UCSD-AML1 (cell line): ENCODE results near the gene IFNL3.

Experiments used
- DNase-seq: peaks from one replicate; lab custom pipeline; 2025; ENCODE audit not compliant: unreplicated experiment; lab: John Stamatoyannopoulos, UW

Gene IFNL3

GRCh38 chr19:39194832-39195542 lies 49.8 kb downstream of the IFNL3 start:
- DNase-seq = no peak

DNA sequence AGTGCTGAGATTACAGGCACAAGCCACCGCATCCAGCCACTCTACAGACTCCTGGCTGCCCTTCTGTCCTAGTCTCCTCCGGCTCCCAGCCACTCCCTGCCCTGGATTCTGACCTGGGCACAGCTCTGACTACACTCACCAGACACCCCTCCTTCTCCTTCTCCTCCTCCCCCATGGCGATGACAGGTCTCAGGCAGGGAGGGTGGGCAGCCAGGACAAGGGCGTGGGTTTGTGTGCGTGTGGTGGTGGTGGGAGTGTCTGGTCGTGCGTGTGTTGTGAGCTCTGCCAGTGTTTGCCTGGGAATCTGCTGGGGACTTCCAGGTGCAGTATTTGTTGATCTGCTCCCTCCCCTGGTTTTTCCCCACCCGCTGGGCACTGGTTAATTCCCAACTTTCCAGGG lies 51.0 kb downstream of the IFNL3 start:
- DNase-seq = no peak
